ENCODE data around the gene GSTT4.
"Not testable (repeated sequence)": the region's sequence is repeated elsewhere in the genome, so short reads cannot be mapped to it uniquely, and the experiment has no call there.

GSTT4 gene

DNA sequence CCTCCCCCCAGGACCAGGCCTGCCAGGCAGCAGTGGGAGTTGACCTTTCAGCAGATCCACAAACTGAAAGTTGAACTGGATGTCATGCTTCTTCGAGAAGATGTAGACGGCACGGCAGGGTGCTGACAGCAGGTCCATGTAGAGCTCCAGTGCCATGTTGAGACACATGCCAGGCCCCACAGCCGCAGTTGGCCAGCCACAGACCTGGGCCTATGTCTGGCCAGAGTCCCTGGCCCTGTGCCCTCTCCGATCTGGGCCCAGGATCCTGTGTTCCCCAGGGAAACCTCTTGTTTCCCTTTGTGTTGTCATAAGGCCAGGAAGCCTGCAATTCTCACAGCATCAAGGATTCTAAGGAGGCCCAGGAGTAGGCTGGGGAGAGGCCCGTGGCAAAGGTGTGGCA lies at the start of gene GSTT4:
Gene GSTT4 (minus strand): TSS at position 253 of the 400 bp plus-strand sequence. CDS start 97 bp downstream, at position 156.
- Mint-ChIP-seq H3K4me3 (no peak within 1 kb of the TSS), H3K9me3 (no peaks in the 10 kb centered on the region), H3K4me1 (ENCODE audit: low read depth) (peaks cover 2% of the 10 kb centered on the region), H3K27ac (no peak within 1 kb of the TSS), H3K27me3 (no peaks in the 10 kb centered on the region), H3K36me3 (ENCODE audit: low read depth) (no peaks in the 10 kb centered on the region)
- no peak for DNase-seq

DNA sequence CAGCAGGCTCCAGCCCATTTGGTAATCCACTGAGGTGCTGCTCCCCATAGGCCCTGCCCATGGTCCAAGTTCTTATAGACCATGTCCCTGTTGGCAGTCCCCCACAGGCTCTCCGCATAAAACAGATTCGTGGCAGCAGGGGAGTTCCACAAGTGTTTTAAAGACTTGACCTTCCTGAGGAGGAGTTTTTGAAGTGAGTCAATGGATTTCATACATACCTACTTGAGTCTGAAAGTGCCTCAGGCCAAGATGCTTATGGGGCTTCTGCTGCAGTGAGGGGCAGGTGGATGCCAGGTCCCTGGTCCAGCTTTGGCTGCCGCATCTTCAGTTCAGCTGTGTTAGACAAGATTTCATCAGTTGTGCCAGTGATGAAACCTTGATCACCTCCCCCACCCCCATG lies 49.1 kb upstream of the GSTT4 start:
- H3K27ac Mint-ChIP-seq: no peak overlapping the region
- no peak overlapping the region for H3K4me3 Mint-ChIP-seq
- no peak for DNase-seq
- H3K9me3 Mint-ChIP-seq: no peaks in the 10 kb centered on the region
- H3K36me3 Mint-ChIP-seq (ENCODE audit: low read depth): peaks cover 95% of the 10 kb centered on the region
- no peaks in the 10 kb centered on the region for H3K4me1 Mint-ChIP-seq (ENCODE audit: low read depth)
- H3K27me3 Mint-ChIP-seq: no peaks in the 10 kb centered on the region

DNA sequence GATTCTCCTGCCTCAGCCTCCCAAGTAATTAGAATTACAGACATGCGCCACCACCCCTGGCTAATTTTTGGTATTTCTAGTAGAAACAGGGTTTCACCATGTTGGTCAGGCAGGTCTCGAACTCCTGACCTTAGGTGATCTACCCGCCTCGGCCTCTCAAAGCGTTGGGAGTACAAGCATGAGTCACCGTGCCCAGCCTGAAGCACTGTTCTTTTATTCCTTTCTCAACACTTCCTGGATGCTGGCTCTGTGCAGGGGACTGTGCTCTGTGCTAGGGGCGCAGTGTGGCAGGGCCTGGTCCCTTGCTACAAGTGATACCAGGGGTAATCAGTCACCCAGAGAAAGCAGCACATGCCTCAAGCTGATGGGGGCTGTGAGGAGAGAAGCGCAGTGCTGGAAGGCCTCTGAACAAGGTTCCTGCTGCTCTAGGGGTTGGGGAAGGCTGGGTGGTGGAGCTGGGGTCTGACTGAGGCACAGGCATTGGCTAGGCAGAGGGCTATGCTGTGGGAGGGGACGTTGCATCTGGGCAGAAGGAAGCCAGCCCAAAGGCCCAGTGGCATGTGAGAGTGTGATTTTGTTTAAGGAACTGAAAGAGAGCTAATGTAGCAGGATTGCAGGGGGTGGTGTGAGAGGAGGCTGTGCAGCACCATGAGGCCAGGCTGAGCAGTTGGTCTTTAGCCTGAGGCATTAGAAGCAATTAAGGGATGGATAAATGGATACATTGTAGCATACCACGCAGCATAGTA lies 48.4 kb upstream of the GSTT4 start:
- Mint-ChIP-seq H3K27me3 (no peaks in the 10 kb centered on the region), H3K36me3 (ENCODE audit: low read depth) (peaks cover 95% of the 10 kb centered on the region), H3K4me1 (ENCODE audit: low read depth) (no peaks in the 10 kb centered on the region), H3K27ac (peak overlapping the region; percentile 23), H3K4me3 (no peak overlapping the region), H3K9me3 (no peaks in the 10 kb centered on the region)
- DNase-seq: no peak

DNA sequence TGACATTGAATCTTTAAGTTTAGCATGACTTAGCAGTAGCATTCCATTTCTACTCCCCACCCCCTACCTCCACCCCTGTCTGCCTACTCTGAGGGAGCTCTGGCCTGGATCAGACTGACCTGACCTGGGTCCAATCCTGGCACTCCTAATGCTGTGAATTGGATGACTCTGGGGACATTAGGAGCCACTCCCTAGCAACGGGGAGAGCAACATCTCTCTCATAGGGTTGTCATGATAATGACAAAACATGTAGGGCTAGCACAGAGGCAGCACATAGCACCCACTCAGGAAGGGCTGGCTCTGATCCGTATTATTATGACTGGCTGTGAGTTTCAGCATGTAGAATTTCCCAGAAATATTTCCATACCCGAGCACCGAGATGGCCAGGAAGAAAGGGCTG lies 46.3 kb upstream of the GSTT4 start:
- no peak overlapping the region for H3K27ac Mint-ChIP-seq
- no peak overlapping the region for H3K4me3 Mint-ChIP-seq
- H3K36me3 Mint-ChIP-seq (ENCODE audit: low read depth): peaks cover 93% of the 10 kb centered on the region
- no peak for DNase-seq
- no peaks in the 10 kb centered on the region for H3K9me3 Mint-ChIP-seq
- no peaks in the 10 kb centered on the region for H3K4me1 Mint-ChIP-seq (ENCODE audit: low read depth)
- H3K27me3 Mint-ChIP-seq: no peaks in the 10 kb centered on the region

DNA sequence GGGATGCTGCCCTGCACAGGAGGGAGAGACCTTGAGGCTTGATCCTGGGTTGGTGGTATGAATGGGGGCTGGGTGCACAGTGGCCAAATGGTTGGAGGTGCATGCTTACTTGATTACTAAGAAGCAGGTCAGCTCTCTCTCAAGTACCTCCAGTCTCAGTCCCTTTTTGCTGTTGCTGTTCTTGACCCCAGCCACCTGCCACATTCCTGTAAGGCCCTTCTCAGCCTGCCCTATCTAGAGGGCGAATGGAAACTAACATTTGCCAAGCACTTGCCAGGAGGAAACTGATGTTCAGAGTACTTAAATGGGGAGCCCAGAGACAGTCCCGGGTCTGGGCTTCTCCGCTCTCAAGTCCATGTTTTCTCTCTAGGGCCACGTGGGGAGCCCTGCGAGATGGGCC lies 45.8 kb upstream of the GSTT4 start:
- no peak overlapping the region for H3K4me3 Mint-ChIP-seq
- H3K27me3 Mint-ChIP-seq: no peaks in the 10 kb centered on the region
- DNase-seq: no peak
- peaks cover 93% of the 10 kb centered on the region for H3K36me3 Mint-ChIP-seq (ENCODE audit: low read depth)
- H3K27ac Mint-ChIP-seq: peak overlapping the region; percentile 45
- H3K4me1 Mint-ChIP-seq (ENCODE audit: low read depth): peaks cover under 1% of the 10 kb centered on the region
- H3K9me3 Mint-ChIP-seq: no peaks in the 10 kb centered on the region

DNA sequence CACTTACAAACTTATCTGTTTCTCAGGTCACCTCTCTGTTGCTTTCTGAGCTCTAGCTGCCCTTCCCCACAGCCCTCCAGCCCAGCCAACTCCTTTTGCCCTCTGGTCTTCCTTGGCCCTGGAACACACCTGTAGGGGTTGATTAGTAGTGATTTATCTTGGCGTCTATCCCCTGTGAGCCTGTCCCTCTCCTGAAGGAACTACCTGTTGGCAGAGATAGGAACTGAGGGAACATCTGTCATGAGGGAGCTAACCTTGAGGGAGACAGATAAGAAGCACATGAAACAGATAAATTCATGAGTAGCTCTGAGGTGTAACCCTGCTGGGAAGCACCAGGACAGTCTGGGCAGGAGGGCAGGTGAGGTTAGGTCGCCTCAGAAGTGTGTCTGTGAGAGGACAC lies 44.7 kb upstream of the GSTT4 start:
- H3K9me3 Mint-ChIP-seq: no peaks in the 10 kb centered on the region
- H3K4me3 Mint-ChIP-seq: no peak overlapping the region
- H3K4me1 Mint-ChIP-seq (ENCODE audit: low read depth): peaks cover 3% of the 10 kb centered on the region
- no peak overlapping the region for H3K27ac Mint-ChIP-seq
- H3K36me3 Mint-ChIP-seq (ENCODE audit: low read depth): peaks cover 92% of the 10 kb centered on the region
- H3K27me3 Mint-ChIP-seq: no peaks in the 10 kb centered on the region
- no peak for DNase-seq

DNA sequence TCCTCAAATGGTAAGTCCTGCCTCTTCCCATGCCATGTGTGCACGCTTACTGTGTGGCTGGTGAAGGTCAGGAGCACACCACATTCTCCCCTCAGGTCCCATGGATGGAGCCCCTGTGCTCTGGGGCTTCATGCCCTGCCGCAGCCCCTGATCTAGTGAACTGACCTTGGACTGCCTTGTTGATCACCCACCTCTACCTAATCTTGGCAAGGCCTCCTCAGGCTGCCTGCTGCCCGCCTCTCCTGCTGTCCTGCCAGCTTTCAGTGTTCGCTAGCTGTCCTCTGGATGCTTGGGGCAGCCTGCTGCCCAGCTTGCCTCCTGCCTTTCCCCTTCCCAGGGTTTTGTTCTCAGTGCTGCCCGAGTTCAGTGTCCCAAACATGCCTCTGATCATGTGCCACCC lies 44.0 kb upstream of the GSTT4 start:
- no peaks in the 10 kb centered on the region for H3K9me3 Mint-ChIP-seq
- H3K27ac Mint-ChIP-seq: no peak overlapping the region
- DNase-seq: no peak
- no peaks in the 10 kb centered on the region for H3K27me3 Mint-ChIP-seq
- H3K4me3 Mint-ChIP-seq: no peak overlapping the region
- H3K4me1 Mint-ChIP-seq (ENCODE audit: low read depth): peaks cover 3% of the 10 kb centered on the region
- H3K36me3 Mint-ChIP-seq (ENCODE audit: low read depth): peaks cover 92% of the 10 kb centered on the region

DNA sequence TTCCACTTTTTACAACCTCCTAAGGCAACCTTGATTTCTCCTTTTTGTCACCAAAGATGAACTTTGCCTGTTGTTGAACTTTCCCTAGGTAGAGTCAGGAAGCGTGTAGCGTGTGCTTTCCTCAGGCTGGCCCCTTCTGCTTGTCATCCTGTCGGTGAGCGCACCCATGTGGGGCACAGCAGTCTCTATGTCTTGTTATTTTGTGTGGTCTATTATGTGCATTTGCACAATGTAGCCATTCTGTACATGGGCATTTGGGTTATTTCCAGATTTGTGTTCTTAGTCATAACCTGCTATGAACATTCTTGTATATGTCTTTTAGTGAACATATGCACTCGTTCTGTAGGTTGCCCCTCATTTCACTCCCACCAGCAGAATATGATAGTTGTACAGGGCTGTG lies 40.8 kb upstream of the GSTT4 start:
- no peak for DNase-seq
- no peak overlapping the region for H3K4me3 Mint-ChIP-seq
- no peaks in the 10 kb centered on the region for H3K9me3 Mint-ChIP-seq
- H3K27ac Mint-ChIP-seq: no peak overlapping the region
- H3K4me1 Mint-ChIP-seq (ENCODE audit: low read depth): peaks cover 3% of the 10 kb centered on the region
- peaks cover 97% of the 10 kb centered on the region for H3K36me3 Mint-ChIP-seq (ENCODE audit: low read depth)
- no peaks in the 10 kb centered on the region for H3K27me3 Mint-ChIP-seq

DNA sequence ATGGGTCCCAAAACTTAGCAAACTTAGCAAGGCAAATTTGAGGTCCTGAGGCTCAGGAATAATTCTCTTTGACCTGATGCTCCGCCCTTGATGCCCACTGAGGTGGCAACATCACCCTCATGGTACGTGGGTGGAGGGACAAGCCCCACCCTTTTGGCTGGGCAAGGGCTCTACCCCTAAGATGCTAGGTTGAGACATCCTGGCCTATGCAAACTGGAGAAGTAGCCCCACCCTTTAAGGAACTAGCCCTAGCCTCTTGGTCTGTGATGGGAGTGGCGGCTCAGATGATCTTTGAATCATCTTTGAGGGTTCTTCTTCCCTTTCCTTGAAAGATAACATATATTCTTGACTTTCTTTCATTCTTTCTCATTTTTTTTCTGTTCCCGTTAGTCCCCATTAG lies 38.7 kb upstream of the GSTT4 start:
- H3K27ac Mint-ChIP-seq: no peak overlapping the region

DNA sequence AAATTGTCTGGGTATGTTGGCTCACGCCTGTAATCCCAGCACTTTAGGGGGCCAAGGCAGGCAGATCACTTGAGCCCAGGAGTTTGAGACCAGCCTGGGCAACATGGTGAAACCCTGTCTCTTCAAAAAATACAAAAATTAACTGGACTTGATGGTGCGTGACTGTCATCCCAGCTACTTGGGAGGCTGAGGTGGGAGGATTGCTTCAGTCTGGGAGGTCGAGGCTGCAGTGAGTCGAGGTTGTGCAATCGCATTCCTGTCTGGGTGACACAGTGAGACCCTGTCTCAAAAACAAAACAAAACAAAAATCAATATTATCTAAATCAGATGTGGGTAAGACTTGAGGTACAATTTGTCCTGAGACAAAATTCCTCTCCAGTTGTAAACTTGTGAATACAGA lies 38.2 kb upstream of the GSTT4 start:
- H3K9me3 Mint-ChIP-seq, H3K4me3 Mint-ChIP-seq, H3K27ac Mint-ChIP-seq, DNase-seq, H3K27me3 Mint-ChIP-seq: not testable (repeated sequence)
- Mint-ChIP-seq H3K4me1 (ENCODE audit: low read depth) (peaks cover 18% of the 10 kb centered on the region), H3K36me3 (ENCODE audit: low read depth) (peaks cover 97% of the 10 kb centered on the region)

More for the DNA sequence above, 38.7 kb upstream of the GSTT4 start:
- Mint-ChIP-seq H3K9me3 (no peaks in the 10 kb centered on the region), H3K36me3 (ENCODE audit: low read depth) (peaks cover 97% of the 10 kb centered on the region), H3K4me1 (ENCODE audit: low read depth) (peaks cover 13% of the 10 kb centered on the region), H3K4me3 (no peak overlapping the region), H3K27me3 (no peaks in the 10 kb centered on the region)
- no peak for DNase-seq

DNA sequence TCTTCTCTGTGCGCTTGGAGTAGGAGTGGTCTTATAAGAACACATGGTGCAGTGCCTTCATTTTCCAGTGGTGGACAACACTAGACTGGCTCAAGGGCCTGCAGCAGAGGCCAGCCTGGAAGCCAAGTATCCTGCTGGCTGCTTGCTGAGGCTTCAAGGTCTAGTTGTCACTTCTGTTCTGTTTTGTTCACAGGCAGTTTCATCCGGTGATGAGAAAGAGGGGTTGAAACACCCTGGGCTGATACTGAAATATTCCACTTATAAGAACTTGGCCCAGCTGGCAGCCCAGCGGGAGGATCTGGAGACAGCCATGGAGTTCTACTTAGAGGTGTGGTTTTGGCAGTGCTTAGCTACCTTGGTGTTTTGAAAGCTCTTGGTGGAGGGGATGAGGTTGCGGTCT lies 35.7 kb upstream of the GSTT4 start:
- no peak for DNase-seq
- Mint-ChIP-seq H3K4me1 (ENCODE audit: low read depth) (peaks cover 34% of the 10 kb centered on the region), H3K9me3 (no peaks in the 10 kb centered on the region), H3K36me3 (ENCODE audit: low read depth) (peaks cover 96% of the 10 kb centered on the region), H3K4me3 (no peak overlapping the region), H3K27ac (no peak overlapping the region), H3K27me3 (no peaks in the 10 kb centered on the region)

DNA sequence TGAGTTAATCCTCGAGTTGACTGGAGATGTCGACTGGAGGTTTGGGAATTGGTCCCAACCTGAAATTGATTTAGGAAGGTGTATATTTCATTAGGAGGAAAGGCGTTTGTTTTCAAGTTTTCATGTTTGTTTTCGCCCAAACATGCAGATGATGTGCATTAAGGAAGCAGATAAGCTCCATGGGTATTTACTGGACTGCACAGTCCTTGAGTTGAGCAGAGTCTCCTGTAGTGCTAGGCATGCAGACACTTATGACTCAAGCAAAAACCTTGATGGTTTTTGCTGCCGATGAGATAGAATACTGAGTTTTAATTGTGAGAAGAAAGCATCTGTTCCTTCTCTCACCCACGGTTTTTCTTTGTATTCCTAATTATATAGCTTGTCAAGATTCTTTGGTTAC lies 33.8 kb upstream of the GSTT4 start:
- H3K9me3 Mint-ChIP-seq: no peaks in the 10 kb centered on the region
- no peaks in the 10 kb centered on the region for H3K27me3 Mint-ChIP-seq
- no peak overlapping the region for H3K27ac Mint-ChIP-seq
- peaks cover 84% of the 10 kb centered on the region for H3K36me3 Mint-ChIP-seq (ENCODE audit: low read depth)
- DNase-seq: no peak
- H3K4me3 Mint-ChIP-seq: no peak overlapping the region
- H3K4me1 Mint-ChIP-seq (ENCODE audit: low read depth): peaks cover 47% of the 10 kb centered on the region

DNA sequence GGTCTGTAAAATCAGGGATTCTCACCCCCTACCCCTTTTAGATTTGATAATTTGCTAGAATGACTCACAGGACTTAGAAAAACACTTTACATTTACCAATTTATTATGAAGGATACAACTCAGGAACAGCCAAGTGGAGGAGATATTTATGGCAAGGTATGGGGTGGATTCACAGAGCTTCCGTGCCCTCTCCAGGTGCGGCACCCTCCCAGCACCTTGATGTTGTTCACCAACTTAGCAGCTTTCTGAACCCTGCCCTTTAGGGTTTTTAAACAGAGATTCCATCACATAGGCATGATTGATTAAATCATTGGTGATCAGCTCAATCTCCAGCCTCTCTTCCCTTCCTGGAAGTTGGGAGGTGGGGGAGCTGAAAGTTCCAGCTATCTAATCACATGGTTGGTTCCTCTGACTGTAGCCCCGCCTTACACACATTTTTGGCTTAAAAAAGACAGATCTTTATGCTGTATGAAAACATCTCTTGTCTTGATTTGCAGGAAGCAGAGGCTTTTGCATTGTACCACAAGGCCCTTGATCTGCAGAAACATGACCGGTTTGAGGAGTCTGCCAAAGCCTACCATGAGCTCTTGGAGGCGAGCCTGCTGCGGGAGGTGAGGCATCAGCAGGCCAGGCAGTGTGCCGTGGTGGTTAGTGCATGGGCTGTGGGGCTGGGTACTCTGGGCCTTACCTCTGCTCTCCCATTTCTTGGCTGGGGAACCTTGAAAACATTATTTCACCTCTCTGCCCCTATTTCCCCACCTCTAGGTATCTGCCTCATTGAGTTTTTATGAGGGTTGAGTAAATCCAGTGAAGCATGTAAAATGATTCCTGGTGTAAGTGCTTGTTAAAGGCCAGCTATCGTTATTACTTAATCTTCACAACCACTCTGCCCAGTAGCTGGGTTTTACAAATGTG lies 32.9 kb upstream of the GSTT4 start:
- H3K27ac Mint-ChIP-seq: peak overlapping the region; percentile 70
- H3K9me3 Mint-ChIP-seq: no peaks in the 10 kb centered on the region
- H3K4me1 Mint-ChIP-seq (ENCODE audit: low read depth): peaks cover 53% of the 10 kb centered on the region
- H3K4me3 Mint-ChIP-seq: no peak overlapping the region
- no peaks in the 10 kb centered on the region for H3K27me3 Mint-ChIP-seq
- no peak for DNase-seq
- H3K36me3 Mint-ChIP-seq (ENCODE audit: low read depth): peaks cover 75% of the 10 kb centered on the region

DNA sequence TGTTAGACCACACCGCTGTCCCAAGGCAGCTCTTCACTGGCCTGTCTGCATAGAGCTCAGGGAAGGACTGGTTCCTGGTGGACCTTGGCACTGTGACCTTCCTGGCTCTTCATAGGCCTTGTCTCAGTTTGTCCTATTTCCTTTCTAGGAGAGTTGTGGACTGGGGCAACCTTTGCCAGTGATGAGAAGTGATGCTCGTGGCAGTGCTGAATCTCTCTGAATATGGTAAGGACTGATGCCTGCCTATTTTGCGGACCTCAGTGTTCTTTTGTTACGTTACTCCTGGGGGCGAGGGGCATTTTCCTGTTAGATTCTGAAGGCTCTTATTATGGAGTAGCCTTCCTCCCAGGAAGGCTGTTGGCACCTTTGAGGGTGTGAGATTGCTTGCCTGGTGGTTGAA lies 30.0 kb upstream of the GSTT4 start:
- Mint-ChIP-seq H3K27me3 (no peaks in the 10 kb centered on the region), H3K4me1 (ENCODE audit: low read depth) (peaks cover 67% of the 10 kb centered on the region), H3K36me3 (ENCODE audit: low read depth) (peaks cover 59% of the 10 kb centered on the region), H3K9me3 (no peaks in the 10 kb centered on the region), H3K4me3 (no peak overlapping the region), H3K27ac (peak overlapping the region; percentile 1)
- DNase-seq: no peak

DNA sequence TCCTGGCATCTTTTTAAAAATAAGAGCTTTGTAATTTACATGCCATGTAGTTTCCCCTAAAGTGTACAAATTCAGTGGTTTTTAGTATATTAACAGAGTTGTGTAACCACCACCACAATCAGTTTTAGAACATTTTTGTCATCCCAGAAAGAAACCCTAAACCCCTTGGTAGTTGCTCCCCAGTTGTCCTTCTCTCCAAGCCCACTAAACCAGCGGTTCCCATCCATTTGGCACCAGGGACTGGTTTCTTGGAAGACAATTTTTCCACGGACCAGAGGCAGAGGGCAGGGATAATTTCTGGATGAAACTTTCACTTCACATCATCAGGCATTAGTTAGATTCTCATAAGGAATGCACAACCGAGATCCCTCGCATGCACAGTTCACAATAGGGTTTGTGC lies 28.5 kb upstream of the GSTT4 start:
- Mint-ChIP-seq H3K4me3 (no peak overlapping the region), H3K27ac (no peak overlapping the region), H3K9me3 (no peaks in the 10 kb centered on the region), H3K27me3 (no peaks in the 10 kb centered on the region), H3K4me1 (ENCODE audit: low read depth) (peaks cover 59% of the 10 kb centered on the region), H3K36me3 (ENCODE audit: low read depth) (peaks cover 46% of the 10 kb centered on the region)
- no peak for DNase-seq
